Measurements from ENCODE around the gene CFB. TPM values are rescaled to one million over a fixed set of nuclear protein-coding genes. Genes with fewer than 3 reads are reported as not detected.

The CFB gene
- total and polyA plus RNA-seq, 2 of the 13 experiments (the other 11 are each of a cell fraction or from before 2014, with no cell fraction given) = 171 to 513 TPM

- TF ChIP-seq ZBTB26 (CRISPR knock-in tag; IDR thresholded peaks at IDR 0.05; ENCODE audit: borderline replicate concordance) (0 out of 2 replicates have a peak, but pooled peaks have one; percentile 31), PREB (CRISPR knock-in tag; IDR thresholded peaks at IDR 0.05) (no peak), ZNF292 (CRISPR knock-in tag; IDR thresholded peaks at IDR 0.05; ENCODE audit: borderline replicate concordance, low read depth) (no peak; the same call in 1 of the 2 replicates), YEATS2 (CRISPR knock-in tag; IDR thresholded peaks at IDR 0.05; ENCODE audit: borderline replicate concordance) (peak; percentile 96), MTA3 (CRISPR knock-in tag; IDR thresholded peaks at IDR 0.05) (no peak), NFAT5 (CRISPR knock-in tag; IDR thresholded peaks at IDR 0.05) (no peak), CREB1 (IDR thresholded peaks at IDR 0.05) (peak; percentile 99), CREB1 (CRISPR knock-in tag; IDR thresholded peaks at IDR 0.05) (peak; percentile 100), U2AF2 (IDR thresholded peaks at IDR 0.05; ENCODE audit: low read depth, low read length) (no peak), IRF9 (CRISPR knock-in tag; IDR thresholded peaks at IDR 0.05; ENCODE audit: borderline replicate concordance) (peak; percentile 78), ZNF335 (CRISPR knock-in tag; IDR thresholded peaks at IDR 0.05) (peak; percentile 75), GTF3A (CRISPR knock-in tag; conservative IDR thresholded peaks at IDR 0.05) (no peak), ZNF468 (CRISPR knock-in tag; IDR thresholded peaks at IDR 0.05) (no peak), TFE3 (CRISPR knock-in tag; IDR thresholded peaks at IDR 0.05) (peak; percentile 63), SATB2 (CRISPR knock-in tag; IDR thresholded peaks at IDR 0.05) (peak; percentile 76; the same call in 1 of the 2 replicates), POLR2AphosphoS2 (IDR thresholded peaks at IDR 0.05; ENCODE audit: low read depth, low read length) (peak; percentile 67), ZNF775 (CRISPR knock-in tag; IDR thresholded peaks at IDR 0.05; ENCODE audit: borderline replicate concordance) (no peak; the same call in 1 of the 2 replicates)
- TF ChIP-seq, protein P1, sequence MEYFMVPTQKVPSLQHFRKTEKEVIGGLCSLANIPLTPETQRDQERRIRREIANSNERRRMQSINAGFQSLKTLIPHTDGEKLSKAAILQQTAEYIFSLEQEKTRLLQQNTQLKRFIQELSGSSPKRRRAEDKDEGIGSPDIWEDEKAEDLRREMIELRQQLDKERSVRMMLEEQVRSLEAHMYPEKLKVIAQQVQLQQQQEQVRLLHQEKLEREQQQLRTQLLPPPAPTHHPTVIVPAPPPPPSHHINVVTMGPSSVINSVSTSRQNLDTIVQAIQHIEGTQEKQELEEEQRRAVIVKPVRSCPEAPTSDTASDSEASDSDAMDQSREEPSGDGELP (IDR thresholded peaks at IDR 0.05; ENCODE audit: borderline replicate concordance, low read depth) = peak; percentile 71; the same call in 1 of the 2 replicates
Observed at GRCh38 chr6:31971993-31972708, 26.3 kb downstream of the CFB start, which contains the start of gene DXO (continued).
